GM12874 (cell line): ENCODE measurements around the gene TM9SF4.

ENCODE experiments used
- CTCF ChIP-seq: IDR thresholded peaks from 2 replicates; pipeline ENCODE4 v1.5.1; 2011; ENCODE audit warnings: low read depth, mild to moderate bottlenecking, control low read depth, low read length, moderate library complexity; ENCODE audit not compliant: insufficient read depth

TM9SF4 gene

GRCh38 chr20:32113591-32114260 lies 4.2 kb downstream of the TM9SF4 start:
- no peak for TF ChIP-seq CTCF

DNA sequence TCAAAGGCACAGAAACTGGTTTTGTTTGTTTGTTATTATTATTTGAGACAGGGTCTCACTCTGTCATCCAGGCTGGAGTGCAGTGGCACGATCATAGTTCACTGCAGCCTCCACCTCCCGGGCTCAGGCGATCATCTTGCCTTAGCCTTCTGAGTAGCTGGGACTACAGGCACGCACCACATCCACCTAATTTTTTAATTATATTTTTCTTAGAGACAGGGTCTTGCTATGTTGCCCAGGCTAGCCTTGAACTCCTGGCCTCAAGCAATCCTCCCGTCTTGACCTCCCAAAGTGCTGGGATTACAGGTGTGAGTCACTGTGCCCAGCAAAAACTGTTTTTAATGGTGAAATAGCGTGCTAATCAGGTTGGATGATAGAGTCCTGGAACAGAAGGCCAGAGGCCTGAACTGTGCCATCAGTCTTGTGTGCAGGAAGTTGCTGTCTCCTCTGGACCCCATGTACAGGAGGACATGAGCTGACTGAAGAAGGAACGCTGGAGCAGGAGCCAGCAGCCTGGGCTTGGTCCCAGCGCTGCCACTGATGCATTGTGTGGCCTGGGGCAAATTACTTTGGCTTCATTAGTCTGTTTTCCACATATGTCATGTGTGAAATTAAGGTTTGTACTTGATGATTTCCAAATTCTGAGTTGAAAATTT lies 4.9 kb downstream of the TM9SF4 start:
- no peak for TF ChIP-seq CTCF

DNA sequence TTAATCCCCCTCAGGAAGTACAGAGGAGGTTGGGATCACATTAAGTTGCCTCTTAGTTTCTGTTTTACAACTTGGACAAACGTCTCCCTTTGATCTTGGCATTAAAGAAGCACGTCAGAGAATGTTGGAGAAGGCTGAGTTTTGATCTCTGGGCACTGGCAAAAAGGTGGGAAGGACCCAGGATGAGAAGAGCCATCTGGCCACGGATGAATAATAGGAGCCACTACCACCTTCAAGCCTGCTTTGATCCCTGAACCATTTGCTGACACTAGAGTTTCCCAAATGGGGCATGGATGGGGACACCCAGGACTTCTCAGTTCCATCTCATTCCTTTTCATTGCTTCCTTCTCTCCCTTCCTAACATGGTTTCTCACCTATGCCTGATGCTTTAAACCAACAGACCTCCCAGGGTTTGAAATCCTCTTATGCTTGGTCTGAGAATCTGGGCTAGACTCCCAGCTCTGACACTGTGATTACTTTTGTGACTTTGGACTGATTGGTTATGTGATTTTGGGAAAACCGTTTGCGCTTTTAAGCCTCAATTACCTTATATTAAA lies 5.8 kb downstream of the TM9SF4 start:
- TF ChIP-seq CTCF = no peak

DNA sequence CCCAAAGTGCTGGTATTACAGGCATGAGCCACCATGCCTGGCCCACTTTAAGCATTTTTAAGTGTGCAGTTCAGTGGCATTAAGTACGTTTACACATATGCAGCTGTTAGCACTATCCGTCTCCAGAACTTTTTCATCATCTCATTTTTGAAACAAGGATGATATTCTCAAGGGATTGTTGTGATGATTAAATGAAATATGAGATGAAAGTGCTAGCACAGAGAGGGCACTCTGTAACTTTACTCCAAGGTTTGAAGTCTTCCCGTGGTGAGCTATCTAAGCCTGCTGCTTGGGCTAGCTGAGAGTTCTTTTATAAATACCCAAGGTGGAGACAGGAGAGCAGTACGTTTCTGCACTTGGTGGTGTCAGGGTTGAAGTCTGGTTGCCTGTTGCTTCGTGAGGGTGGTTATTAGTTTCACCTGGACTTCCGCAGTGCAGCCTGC lies 6.6 kb downstream of the TM9SF4 start:
- TF ChIP-seq CTCF = no peak

GRCh38 chr20:32119734-32120133 lies 10.2 kb downstream of the TM9SF4 start:
- no peak for TF ChIP-seq CTCF

DNA sequence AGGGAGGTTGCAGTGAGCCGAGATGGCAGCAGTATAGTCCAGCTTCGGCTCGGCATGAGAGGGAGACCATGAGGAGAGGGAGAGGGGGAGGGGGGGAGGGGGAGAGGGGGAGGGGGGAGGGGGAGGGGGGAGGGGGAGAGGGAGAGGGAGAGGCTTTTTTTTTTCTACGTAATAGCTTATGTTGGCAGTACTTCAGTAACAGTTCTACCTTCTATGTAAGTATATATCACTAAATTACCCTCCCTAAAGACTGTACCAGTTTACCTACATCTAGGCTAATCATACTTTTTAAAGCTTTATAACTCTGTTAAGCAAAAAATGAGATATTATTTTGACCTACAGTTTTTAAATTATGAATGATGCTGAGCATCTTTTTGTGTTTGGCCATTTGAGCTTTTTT lies 13.6 kb downstream of the TM9SF4 start:
- no peak for TF ChIP-seq CTCF

GRCh38 chr20:32124916-32125454 lies 15.5 kb downstream of the TM9SF4 start:
- no peak for TF ChIP-seq CTCF
